GM19455 (cell line): ENCODE data around the gene USF1.
A peak's percentile ranks its signal among the peaks of the same experiment; 100 is the strongest.

ENCODE experiments used
- ATAC-seq: cut with Tn5 transposase; IDR thresholded peaks from one replicate; pipeline ENCODE4 v1.9.1; 2021; ENCODE audit not compliant: unreplicated experiment

The USF1 gene, protein sequence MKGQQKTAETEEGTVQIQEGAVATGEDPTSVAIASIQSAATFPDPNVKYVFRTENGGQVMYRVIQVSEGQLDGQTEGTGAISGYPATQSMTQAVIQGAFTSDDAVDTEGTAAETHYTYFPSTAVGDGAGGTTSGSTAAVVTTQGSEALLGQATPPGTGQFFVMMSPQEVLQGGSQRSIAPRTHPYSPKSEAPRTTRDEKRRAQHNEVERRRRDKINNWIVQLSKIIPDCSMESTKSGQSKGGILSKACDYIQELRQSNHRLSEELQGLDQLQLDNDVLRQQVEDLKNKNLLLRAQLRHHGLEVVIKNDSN

DNA sequence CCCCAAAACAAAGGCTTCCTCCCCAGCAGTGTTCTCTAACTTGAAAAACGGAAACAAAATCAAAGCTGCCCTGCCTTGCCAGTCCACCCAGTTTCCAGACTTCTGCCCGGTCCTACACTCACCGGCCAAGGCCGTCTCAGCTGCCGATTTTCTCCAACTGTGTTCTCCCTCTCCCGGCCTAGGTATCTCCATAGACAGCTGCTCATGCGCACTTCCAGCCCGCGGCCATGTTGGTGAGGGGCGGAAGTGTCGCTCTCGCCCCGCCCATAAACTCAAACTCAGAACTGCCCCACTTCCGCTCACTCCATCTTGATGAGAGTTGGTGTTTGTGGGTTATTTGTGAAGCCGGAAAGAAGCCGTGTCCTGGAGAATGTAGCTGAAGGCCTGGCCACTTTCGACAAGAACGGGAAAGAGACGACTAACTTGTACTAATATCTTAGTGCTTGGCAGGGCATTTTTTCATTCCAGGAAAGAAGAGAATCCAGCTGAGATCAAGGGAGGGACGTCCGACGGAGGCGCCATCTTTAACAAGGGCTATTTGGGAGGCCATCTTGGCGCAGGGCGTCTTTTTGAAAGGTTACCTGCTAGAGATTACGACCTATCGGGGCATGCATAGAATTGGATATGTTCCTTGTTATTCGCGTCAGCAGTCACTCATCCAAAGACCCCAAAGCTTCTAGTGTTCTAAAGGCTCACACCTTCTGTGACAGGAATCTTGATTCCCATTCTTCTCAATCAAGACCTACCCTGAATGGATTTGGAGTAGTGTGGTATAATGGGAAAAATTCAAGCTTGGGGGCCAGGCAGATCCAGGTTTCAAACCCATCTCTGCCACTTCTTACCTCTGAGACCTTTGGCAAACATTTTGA, at the start of gene USF1:
Gene USF1, minus strand, starts transcription at position 242 of the 869 bp plus-strand sequence. CDS start 2,702 bp downstream, outside the sequence.
- ATAC-seq: peak; percentile 56

DNA sequence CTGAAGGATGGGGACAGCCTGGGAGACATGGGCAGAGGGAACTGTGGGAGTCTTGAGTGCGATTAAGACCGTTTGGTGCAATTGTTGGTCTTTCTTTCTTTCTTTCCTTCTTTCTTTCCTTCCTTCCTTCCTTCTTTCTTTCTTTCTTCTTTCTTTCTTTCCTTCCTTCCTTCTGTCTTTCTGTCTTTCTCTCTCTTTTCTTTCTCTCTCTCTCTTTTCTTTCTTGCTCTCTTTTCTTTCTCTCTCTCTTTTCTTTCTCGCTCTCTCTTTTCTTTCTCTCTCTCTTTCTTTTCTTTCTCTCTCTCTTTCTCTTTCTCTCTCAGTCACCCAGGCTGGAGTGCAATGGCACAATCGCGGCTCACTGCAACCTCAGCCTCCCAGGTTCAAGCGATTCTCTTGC, 49.5 kb upstream of the USF1 start:
- ATAC-seq: no peak

DNA sequence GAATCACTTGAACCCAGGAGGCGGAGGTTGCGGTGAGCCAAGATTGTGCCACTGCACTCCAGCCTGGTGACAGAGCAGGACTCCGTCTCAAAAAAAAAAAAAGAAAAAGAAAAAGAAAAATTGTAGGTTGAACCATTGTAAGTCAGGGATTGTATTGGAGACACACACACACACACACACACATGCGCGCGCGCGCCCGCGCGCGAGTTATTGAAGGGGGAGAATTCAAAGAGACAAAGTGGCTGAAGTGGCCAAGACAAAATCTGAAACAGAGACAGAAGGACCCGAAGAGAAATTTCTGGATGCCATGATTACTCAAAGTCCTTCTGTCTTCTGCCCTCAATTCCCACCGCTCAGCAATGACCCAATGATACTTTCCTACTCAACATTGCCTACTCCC, 48.7 kb upstream of the USF1 start:
- no peak for ATAC-seq

DNA sequence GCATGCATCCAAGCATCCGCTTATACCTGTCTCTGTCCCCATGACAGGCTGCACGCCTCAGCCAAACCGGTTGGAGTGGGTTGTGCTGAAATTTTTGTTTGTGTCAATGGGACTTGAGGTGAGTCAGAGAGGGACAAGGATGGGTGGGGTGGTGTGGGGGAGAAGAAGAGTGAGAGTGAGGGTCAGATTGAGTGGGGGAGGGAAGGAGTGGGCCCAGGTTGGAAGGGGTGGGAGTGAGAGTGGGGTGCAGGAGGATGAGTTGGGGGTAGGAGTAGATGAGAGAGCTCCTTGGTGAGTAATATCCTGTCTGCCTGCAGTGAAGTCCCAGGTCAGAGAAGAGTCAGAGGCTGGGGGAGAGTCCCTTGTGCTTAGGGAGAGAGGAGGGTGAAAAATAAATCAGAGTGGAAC, 46.8 kb upstream of the USF1 start:
- ATAC-seq: no peak

DNA sequence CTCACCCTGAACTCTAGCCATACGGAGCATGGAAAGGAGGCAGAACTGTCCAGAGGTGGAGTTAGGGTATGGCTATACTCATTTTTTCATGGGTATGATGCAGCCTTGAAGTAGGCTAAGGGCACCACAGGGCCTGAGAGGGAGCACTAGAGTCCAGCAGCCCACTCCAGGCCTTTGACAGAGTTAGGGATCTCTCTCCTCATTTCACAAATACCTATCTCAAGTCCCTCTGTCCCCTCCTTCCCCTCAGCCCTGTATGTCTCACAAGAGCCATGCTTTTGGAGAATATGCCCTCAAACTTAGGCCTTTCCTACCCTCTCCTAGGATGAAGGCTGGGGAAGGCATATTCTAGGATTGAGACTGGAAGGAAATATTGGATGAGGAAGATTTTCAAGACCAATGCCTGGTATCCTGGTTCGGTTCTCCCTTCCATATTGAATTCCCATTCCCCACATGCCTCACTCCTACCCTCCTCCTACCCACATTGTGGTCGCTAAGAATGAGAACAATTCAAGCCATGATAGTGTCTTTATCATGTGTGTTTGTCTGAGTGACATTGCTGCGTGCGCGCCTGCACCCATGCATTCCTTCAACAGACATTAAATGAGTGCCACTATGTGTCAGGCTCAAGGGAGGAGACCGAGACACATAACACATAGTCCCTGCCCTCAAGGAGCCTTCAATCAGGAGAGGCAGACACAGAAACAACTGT, 46.2 kb upstream of the USF1 start:
- no peak for ATAC-seq

DNA sequence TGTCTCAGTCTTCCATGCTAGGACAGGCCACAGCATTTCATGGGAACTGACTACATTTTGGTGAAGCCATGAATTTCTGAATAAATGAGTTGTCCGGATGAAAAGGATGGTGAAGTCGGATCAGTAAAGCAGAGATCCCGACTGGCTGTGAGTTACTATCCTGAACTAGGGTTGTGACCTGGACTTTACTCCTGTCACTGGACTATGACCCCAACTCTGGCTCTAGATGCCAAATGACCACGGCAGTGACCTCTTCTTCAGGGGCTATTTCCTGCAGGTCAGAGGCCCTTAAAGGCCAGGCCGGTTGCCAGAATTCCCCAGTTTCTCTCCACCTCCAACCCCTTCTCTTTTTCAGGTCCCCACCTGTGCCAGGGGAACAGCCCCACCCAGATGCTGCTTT, 45.3 kb upstream of the USF1 start:
- no peak for ATAC-seq

DNA sequence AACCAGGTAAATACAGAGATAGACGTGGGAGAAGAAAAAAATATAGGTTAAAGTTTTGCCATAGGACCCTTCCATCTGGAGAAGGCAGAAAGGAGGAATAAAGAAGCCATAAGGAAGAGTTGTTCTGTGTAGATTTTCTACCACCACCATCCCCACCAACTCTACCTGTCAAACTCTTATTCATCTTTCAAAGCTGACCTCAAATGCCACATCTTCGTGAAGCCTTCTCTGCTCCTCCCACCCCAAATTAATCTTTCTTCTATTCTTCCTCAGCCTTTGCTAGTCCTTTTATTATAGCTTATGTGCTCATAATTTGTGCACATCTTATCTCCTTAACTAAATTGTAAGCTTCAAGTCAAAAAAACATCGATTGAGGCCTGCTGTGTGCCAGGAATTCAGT, 44.8 kb upstream of the USF1 start:
- no peak for ATAC-seq

DNA sequence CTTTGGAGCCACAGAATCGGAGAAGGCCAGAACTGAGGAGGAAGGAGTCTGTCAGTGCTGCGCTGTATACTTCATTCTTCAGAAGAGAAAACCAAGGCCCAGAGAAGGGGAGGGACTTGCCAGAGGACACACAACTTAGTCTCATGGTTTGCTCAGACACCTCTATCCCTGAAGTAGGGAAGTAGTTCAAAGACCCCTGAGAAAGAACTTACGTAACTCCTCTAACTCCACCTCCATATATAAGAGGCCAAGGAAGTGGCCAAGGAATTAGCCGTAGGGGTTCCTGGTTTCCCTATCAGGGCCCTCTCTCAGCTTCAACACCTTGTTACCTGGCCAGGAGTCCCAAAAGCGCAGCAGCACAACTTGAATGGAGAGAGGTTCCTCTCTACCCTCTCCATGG, 44.2 kb upstream of the USF1 start:
- no peak for ATAC-seq

DNA sequence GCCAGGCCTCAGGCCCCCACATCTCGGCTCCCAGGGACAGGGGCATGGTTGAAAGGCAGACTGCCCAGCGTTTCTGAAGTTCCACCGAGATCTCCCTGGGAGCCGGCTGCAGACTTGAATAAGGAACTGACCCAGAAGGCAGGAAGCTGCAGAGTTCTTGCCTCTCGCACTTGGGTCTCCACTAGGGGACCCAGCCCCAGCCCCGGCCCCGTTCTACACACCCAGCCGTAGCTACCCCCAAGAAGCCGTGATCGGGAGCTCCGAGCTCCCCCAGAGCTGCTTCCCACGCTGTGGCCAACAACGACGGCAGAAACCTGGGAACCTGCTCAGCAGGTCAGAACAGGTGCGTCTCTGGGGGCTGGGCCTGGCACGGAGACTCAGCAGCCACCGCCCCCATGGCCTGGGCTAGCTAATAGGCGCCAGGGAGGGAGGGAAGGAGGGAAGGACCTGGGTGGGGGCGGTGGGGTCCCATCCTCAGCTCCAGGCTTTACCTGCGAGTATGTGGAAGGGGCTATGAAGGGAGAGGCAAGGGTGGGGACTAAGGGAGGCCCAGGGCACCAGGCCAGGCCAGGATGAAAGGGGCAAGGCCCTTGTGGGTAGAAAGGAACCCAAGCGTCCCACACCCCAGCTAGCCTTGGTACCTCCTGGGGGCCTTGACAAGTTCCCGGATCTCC, 43.6 kb upstream of the USF1 start, which contains the start of gene NECTIN4:
Gene NECTIN4, minus strand, starts transcription at position 308 of the 674 bp plus-strand sequence. Its CDS starts 262 bp downstream, at position 46.
- no peak for ATAC-seq

DNA sequence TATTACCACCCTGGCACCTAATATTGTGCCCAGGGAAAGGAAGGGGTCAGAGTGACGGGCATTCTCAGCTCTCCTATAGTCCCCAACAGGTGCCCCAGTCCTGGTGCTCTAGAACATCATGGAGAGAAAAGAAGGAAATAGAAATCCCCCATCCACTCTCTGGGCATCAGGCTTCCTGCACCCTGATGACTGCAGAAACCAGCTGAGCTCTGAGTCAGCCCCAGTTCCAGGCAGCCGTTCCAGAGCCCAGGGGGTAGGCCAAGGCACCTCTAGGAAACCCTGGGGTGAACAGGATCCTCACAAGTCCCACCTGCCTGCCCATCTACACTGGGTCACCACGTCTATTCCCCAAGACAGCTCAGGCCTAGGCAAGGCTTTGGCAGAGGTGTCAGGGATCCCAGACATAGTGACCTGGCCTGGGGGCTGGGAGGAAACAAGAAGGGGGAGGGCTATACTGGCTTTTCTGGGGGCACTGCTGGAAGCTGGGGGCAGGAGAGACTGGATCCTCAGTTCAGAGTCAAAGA, 42.9 kb upstream of the USF1 start:
- no peak for ATAC-seq

DNA sequence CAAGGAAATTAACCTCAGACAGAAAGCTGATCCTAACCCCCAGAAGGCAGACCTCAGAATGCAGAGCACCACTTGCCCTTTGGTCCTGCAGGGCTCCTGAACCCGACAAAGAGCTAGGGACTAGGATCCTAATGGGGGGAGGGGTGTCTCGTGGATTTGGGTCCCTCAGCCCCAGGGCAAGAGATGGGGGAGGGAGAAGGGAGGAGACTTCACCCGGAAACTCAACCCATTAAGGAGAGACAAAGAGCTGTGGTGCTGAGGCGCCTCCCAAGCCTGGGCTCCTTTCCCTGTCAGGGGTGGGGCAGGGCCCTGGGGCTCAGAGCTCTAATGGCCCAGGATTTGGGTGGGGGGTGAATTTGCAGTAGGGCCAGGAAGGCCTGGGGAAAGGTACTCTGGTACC, 40.7 kb upstream of the USF1 start:
- no peak for ATAC-seq

DNA sequence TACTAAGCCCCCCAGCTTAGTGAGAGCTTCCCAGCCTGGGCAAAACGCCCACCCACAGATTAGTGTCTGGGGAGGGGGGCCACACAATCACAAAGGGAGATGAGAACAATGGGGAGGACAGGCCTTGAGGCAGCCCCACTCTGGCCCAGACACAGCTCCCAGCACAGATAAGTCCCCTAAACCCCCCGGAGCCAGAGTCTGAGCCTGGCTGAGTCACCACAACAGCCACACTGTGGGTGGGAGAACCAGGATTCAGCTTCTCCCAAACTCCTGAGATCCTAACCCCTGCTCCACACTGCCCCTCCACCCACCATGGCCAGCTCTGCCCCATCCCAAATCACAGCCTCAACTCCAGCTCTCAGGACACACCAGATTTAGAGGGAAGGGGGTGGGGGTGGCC, 39.4 kb upstream of the USF1 start:
- no peak for ATAC-seq

DNA sequence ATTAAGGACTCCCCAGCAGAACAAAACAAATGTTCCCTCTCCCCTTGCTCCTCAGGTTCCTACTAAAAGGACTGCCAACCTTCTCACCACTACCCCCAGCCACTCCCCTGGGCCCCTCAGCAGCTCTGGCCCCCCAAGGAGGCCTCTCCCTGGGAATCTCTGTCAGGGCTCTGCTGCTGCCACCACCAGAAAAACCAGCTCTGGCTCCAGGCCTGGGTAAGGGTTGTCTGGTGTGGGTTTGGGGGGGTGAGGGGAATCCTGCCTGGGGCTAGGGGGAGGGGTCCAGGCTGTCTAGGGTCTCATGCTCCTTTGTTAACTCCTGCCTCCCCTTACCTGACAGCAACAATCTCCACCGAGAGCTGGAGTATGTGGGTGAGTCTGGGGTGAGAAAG, 38.8 kb upstream of the USF1 start:
- no peak for ATAC-seq

DNA sequence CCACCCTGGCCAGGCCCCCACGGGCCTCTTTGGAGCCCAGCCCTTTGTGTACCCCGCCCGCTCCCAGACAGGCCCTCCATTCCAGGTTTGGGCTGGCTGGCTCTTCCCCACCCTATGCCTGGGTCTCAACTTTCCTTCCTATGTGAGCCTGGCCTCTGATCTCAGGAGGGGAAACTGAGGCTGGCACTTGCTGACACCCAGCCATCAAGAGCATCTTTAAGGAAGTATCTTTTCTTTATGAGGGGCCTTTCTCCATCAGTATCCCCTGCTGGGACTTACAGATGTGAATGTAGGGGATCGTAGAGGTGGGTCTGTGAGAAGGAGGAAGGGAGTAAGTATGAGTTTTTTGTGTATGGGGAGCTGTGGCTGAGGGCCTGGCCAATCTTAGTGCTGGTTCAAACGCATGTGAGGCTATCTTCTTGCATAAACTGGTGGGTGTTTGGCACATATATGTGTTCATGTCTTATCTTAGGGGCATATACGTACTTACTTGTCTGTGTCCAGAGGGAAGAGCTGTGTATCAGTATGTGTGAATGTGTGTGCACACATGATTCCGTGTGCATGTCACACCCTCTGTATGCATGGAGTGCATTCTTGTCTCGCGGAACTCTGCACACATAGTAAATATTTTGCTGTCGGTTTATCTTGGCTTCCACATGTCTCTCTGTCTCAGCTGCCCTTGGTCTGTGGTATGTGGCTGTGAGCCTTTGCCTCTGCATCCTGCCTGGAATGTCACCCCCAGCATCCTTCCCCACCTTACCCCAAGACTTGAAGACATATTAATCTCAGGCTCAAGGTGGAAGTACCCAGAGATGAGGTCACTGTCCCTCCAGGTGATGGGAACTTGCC, 38.2 kb upstream of the USF1 start:
- no peak for ATAC-seq

DNA sequence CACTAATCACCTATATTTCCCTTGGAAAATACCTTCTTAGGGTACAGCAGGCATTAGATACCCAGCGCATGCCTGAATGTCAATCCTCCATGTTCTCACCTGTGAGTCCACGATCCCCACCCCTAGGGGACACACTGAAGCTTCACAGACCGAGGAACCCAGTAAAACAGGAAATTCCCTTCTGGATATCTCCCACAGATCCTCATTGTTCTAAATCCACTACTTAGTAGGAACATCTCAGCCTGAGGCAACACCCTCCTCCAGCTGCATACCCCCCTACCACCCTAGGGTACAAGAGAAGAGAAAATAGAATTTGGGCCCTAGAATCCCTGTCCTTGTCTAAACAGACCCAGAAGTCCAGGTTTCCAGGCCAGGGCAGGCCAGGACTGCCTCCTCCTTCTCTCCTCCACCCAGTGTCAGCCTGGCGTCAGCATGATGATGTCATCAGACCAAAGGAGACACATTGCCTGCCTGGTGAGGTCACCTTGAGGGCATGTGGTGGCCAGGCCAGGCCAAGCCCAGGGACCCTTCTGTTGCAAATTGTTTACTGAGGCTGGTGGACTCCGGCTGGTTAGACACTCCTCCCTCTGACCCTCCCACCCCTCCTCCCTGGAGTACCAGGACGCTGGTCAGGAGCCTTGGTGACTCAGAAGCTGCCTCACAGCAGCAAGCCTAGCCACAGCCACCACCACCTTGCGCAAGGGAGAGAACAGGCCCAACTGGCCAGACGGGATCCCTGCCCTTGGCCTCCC, 37.4 kb upstream of the USF1 start:
- no peak for ATAC-seq

DNA sequence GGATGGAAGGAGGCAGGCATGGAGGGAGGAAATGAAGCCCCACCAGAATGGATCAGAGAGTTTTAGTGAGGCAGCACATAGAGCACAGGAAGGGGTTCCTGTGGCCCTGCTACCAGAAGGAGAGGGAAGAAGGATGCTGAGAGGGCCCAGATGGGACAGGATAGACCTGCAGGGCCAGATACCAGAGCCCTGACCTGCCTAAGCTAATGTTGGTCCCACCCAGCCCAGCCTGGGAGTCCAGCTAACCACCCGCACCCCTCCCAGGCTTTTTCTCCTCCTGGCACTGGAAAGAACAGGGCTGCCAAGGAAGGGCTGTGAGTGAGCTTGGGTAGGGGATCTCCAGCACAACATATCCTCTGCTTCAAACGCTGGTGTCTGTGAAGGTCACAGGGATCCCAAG, 36.7 kb upstream of the USF1 start:
- ATAC-seq: no peak

DNA sequence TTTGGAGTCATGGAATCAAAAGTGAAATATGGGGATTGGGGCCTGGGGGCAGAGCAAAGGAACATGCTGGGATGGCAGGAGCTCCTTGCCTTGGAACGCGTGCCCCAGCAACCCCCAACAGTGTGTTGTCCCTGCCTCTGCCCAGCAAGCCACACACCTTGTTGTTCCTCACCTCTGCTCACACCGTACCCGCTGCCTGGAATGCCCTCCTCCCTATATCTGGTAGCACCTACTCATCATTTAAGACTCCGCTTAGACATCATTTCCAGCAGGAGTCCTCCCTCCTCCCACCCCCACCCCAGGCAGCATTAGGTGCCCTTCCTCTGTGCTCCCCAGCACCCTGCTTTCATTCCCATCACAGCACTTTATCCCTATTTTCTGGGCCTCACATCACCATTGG, 35.7 kb upstream of the USF1 start:
- ATAC-seq: no peak

DNA sequence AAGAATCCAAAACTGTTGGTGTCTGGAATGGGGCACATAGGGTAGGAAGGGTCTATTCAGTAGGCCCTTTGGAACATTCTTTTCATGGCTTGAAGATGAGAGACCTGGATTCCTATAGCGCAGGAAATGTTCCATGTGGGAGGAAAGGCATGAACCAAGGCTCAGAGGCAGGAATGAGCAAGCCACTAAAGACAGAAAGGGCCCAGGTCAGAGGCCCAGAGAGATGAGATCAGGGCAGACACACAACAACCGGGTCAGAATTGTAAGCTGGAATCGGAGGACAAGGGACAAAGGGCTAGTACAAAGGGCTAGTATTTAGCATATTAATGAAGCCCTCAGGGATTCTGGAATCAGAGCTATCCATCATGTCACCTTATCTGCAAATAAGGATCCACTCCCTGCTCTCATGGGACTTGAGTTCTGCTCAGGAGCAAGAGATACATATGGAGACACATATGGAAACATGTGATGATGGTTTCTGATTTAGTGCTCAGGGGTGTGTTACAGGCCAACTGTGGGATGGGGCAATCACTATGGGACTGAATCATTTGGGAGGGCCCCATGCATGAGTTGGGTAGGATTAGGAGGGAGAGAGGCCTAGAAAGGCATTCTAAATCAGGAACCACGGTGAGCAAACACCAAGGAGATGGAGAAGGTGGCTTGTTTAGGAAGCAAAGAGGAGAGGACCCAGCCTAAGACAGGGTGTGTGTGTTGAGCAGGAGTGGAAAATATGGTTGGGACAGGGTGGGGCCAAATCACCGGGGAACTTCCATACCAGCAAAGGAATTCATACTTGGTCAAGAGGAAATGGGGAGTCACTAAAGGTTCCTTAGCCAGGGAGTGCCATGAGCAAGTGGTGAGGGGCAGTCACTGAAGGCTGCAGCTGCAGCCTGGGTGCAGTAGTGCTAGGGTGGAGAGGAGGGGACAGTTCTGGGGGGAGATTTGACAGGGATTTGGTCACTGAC, 34.9 kb upstream of the USF1 start:
- ATAC-seq: no peak
